Endodermal cell (in vitro differentiated cells): Measurements from ENCODE around the gene PLA2G4F. TPM values are rescaled to one million over a fixed set of nuclear protein-coding genes. Genes with fewer than 3 reads are reported as not detected.
A peak's percentile ranks its signal among the peaks of the same experiment; 100 is the strongest.

Experiments used
- DNase-seq: peaks from one replicate; pipeline ENCODE4 v3.0.0-alpha.2; 2017
- H3K27ac ChIP-seq: 2 replicates; pipeline ENCODE4 v1.5.1; 2013; ENCODE audit warnings: mild to moderate bottlenecking, low read depth, low read length, moderate library complexity
- H3K27me3 ChIP-seq: 2 replicates; pipeline ENCODE4 v1.6.1; 2013; ENCODE audit warnings: mild to moderate bottlenecking, low read length, moderate library complexity; ENCODE audit not compliant: insufficient read depth, control insufficient read depth, poor library complexity, severe bottlenecking
- H3K36me3 ChIP-seq: 2 replicates; pipeline ENCODE4 v1.7.0; 2013; ENCODE audit warnings: mild to moderate bottlenecking, low read length, moderate library complexity; ENCODE audit not compliant: control insufficient read depth, insufficient read depth
- H3K4me1 ChIP-seq: one replicate; pipeline ENCODE4 v1.7.0; 2013; ENCODE audit warnings: low read length; ENCODE audit not compliant: control insufficient read depth, insufficient read depth
- H3K4me3 ChIP-seq: 2 replicates; pipeline ENCODE4 v1.5.1; 2013; ENCODE audit warnings: mild to moderate bottlenecking, low read length, moderate library complexity
- H3K9ac ChIP-seq: 2 replicates; pipeline ENCODE4 v1.6.1; 2013; ENCODE audit warnings: mild to moderate bottlenecking, low read length, moderate library complexity; ENCODE audit not compliant: poor library complexity, severe bottlenecking; ENCODE audit errors: extremely low read depth
- H3K9me3 ChIP-seq: 2 replicates; pipeline ENCODE4 v1.6.1; 2013; ENCODE audit warnings: mild to moderate bottlenecking, low read length, moderate library complexity; ENCODE audit not compliant: control insufficient read depth
- H3K27ac Mint-ChIP-seq: 2 replicates; pipeline ENCODE4 v1.8.0; 2020; ENCODE audit warnings: mixed read lengths
- H3K27me3 Mint-ChIP-seq: 2 replicates; pipeline ENCODE4 v1.8.0; 2021; ENCODE audit warnings: mild to moderate bottlenecking, mixed read lengths; ENCODE audit not compliant: insufficient read depth
- H3K36me3 Mint-ChIP-seq: 2 replicates; pipeline ENCODE4 v1.8.0; 2020; ENCODE audit warnings: low read depth, mixed read lengths
- H3K4me1 Mint-ChIP-seq: 2 replicates; pipeline ENCODE4 v1.8.0; 2020; ENCODE audit warnings: mixed read lengths
- H3K4me3 Mint-ChIP-seq: 2 replicates; pipeline ENCODE4 v1.8.0; 2020; ENCODE audit warnings: mild to moderate bottlenecking, moderate library complexity, mixed read lengths
- H3K9me3 Mint-ChIP-seq: 2 replicates; pipeline ENCODE4 v1.8.0; 2020; ENCODE audit warnings: mild to moderate bottlenecking, mixed read lengths
- WGBS, 2 experiments: methylation state at CpG; one replicate each; pipeline versions ENCODE4 v1.1.5 to v1.1.7; 2013; ENCODE audit warnings: missing lambda C conversion rate in 2 of 2, mixed read lengths in 1 of 2; ENCODE audit not compliant: insufficient coverage in 1 of 2, insufficient read length in 1 of 2; 5-methylcytosine and 5-hydroxymethylcytosine counted together
- total RNA-seq, 2 donors: library from RNA; stranded (reverse); fragmentation: NEBNext Ultra II Directional in 1 of 2; extraction: Animal tissue kit (Norgen Biotek cat#: 25700) in 1 of 2; gene quantifications; 2 replicates in 1 of 2; 3 replicates in 1 of 2; pipeline ENCODE4 v1.2.1, GENCODE V29; 2021
- TF ChIP-seq, protein P1 (sequence below): fragments of 200-600 bp; sonication (generic); conservative IDR thresholded peaks from 2 replicates; pipeline ENCODE4 v1.5.0; 2021; ENCODE audit warnings: antibody characterized with exemption, mild to moderate bottlenecking

Gene PLA2G4F
- total RNA-seq, 2 donors from 2014 or later: 0.22 TPM; not detected in 1

DNA sequence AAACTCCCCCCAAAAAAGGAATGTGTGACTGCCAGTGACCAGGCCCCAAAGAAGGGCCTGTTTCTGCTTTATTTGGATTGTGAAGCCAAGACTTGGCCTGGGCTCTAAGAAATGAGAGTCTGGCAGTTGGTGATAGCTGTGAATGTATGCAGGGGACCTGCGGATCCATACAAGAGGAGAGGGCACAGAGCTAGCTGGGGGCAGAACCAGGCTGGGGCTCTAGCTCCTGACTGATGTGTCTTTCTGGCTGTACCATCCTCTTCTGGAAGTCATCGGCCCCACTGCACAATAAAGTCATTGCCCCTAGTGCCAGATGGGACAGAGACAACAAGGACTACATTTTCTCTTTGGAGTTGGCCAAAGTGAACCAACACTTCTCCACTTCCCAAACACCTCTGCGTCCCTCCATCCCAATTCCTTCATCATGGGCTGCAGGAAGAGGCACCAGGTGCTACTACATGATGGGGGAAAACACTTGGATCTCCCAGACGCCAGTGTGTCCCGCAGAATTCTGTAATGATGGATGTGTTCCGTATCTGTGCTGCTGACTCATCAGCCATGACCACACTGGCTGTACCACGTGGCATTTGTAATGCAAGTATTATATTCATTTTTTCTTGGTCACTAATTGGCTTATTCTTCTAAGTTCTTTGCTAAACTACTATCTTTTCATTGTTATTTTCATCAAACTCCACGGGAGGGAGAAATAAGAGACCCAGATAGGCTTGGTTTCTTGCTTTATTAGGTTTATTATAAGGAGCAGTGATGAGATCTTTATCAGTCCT, 1.7 kb upstream of the PLA2G4F start:
- H3K4me1 ChIP-seq: no peaks in the 10 kb centered on the region
- H3K4me3 ChIP-seq: no peak overlapping the region
- H3K27ac ChIP-seq: no peak overlapping the region
- Mint-ChIP-seq H3K4me1 (peaks cover 8% of the 10 kb centered on the region), H3K9me3 (no peaks in the 10 kb centered on the region), H3K27ac (no peak overlapping the region), H3K36me3 (peaks cover 31% of the 10 kb centered on the region), H3K4me3 (no peak overlapping the region), H3K27me3 (no peaks in the 10 kb centered on the region)
- no peaks in the 10 kb centered on the region for H3K27me3 ChIP-seq
- H3K9me3 ChIP-seq: no peaks in the 10 kb centered on the region
- H3K36me3 ChIP-seq: peaks cover 45% of the 10 kb centered on the region
- DNase-seq: no peak
- TF ChIP-seq, protein P1, sequence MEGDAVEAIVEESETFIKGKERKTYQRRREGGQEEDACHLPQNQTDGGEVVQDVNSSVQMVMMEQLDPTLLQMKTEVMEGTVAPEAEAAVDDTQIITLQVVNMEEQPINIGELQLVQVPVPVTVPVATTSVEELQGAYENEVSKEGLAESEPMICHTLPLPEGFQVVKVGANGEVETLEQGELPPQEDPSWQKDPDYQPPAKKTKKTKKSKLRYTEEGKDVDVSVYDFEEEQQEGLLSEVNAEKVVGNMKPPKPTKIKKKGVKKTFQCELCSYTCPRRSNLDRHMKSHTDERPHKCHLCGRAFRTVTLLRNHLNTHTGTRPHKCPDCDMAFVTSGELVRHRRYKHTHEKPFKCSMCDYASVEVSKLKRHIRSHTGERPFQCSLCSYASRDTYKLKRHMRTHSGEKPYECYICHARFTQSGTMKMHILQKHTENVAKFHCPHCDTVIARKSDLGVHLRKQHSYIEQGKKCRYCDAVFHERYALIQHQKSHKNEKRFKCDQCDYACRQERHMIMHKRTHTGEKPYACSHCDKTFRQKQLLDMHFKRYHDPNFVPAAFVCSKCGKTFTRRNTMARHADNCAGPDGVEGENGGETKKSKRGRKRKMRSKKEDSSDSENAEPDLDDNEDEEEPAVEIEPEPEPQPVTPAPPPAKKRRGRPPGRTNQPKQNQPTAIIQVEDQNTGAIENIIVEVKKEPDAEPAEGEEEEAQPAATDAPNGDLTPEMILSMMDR: no peak
- 91 to 98% methylated on average over 5 to 8 of the region's 8 CpGs for WGBS, 2 experiments
- H3K9ac ChIP-seq: no peak overlapping the region

DNA sequence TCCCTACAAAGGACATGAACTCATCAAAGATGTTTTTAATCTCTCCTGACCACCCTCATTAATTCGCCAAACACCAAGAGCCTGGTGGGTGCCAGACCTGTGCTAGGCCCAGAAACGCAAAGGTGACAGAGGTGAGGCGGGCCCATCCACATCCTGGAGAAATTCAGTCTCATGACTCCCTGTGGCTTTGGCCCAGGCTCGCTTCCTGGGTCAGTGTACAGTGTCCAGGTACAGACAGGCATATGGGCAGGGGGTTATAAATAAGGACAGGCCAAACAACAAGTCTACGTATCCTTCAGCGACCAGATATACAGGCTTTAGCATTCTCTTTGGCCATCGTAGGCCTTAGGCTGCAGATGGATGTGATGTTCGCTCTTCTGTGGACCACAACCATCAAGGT, 945 bp upstream of the PLA2G4F start:
- H3K27me3 ChIP-seq: no peaks in the 10 kb centered on the region
- TF ChIP-seq, protein P1: no peak
- H3K36me3 ChIP-seq: peaks cover 37% of the 10 kb centered on the region
- Mint-ChIP-seq H3K9me3 (no peaks in the 10 kb centered on the region), H3K27ac (no peak overlapping the region), H3K4me1 (peaks cover 8% of the 10 kb centered on the region), H3K27me3 (no peaks in the 10 kb centered on the region), H3K4me3 (no peak overlapping the region), H3K36me3 (peaks cover 25% of the 10 kb centered on the region)
- H3K4me1 ChIP-seq: no peaks in the 10 kb centered on the region
- no peak for DNase-seq
- 94 to 97% methylated on average over 8 of the region's 8 CpGs for WGBS, 2 experiments
- H3K9ac ChIP-seq: no peak overlapping the region
- no peaks in the 10 kb centered on the region for H3K9me3 ChIP-seq
- no peak overlapping the region for H3K27ac ChIP-seq
- H3K4me3 ChIP-seq: no peak overlapping the region

DNA sequence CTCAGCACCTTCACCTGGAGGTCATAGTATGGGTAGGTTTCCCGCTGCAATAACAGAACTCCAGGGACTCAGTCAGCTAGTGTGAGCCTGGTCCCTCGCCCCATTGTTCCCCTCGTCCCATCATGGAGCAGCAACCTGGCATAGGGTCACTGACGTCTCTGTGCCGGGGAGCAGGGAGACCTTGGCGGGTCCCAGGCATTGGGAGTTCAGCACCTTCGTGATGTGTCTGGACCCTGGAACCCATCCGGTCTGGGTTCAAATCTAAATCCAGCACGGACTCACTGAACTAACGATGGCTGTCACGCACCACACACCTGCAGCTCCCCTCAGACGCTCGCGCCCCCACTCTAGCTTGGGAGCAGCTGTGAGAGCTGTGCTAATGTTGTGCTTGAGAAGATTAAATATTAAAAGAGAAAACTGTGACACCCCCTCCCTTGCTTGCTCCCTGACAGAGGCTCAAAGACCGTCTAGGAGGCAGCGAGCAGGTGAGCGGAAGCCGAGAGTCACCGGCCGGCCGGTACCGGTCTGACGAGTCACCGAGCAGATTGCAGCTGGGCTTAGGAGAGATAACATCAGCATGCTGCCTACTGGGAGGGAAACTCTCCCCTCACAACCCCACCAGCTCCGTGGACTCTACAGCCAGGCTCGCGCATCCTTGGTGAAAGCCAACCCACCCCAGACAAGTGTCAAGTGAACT, 742 bp downstream of the PLA2G4F start:
- Mint-ChIP-seq H3K4me3 (no peak overlapping the region), H3K27ac (peak overlapping the region; percentile 64), H3K36me3 (peaks cover 12% of the 10 kb centered on the region), H3K9me3 (no peaks in the 10 kb centered on the region), H3K27me3 (no peaks in the 10 kb centered on the region), H3K4me1 (peaks cover 8% of the 10 kb centered on the region)
- TF ChIP-seq, protein P1: no peak
- no peaks in the 10 kb centered on the region for H3K27me3 ChIP-seq
- no peak overlapping the region for H3K9ac ChIP-seq
- no peaks in the 10 kb centered on the region for H3K4me1 ChIP-seq
- peaks cover 20% of the 10 kb centered on the region for H3K36me3 ChIP-seq
- no peak for DNase-seq
- 91 to 96% methylated on average over 12 to 27 of the region's 27 CpGs for WGBS, 2 experiments
- no peak overlapping the region for H3K27ac ChIP-seq
- no peak overlapping the region for H3K4me3 ChIP-seq
- no peaks in the 10 kb centered on the region for H3K9me3 ChIP-seq
